Measurements from ENCODE around the gene PITX3. TPM values are rescaled to one million over a fixed set of nuclear protein-coding genes. Genes with fewer than 3 reads are reported as not detected.

Gene PITX3
- total and polyA plus RNA-seq, 9 of the 15 experiments (the other 6 are each of a cell fraction or from before 2014, with no cell fraction given) = 0.30 to 0.98 (median 0.95) TPM; not detected in 6

DNA sequence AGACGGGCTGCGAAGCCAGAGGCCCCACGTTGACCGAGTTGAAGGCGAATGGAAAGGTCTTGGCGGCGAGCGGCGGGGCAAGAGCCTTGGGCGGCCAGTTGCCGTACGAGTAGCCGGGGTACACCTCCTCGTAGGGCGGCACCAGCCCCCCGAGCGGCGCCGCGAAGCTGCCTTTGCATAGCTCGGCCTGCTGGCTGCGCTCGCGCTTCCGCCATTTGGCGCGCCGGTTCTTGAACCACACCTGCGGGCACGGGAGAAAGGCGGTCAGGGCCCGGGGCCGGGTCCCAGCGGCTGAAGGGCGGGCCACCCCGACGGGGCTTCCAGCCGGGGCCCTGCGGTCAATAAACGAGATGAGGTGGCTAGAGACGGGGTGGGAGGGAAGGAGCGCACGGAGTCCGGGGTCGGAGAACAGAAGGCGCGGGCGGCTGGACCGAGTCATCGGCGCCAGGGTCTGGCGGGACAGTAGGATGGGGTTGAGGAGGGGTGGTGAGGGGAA is 10.4 kb downstream of the PITX3 start (continued):
- TF ChIP-seq, protein P1, sequence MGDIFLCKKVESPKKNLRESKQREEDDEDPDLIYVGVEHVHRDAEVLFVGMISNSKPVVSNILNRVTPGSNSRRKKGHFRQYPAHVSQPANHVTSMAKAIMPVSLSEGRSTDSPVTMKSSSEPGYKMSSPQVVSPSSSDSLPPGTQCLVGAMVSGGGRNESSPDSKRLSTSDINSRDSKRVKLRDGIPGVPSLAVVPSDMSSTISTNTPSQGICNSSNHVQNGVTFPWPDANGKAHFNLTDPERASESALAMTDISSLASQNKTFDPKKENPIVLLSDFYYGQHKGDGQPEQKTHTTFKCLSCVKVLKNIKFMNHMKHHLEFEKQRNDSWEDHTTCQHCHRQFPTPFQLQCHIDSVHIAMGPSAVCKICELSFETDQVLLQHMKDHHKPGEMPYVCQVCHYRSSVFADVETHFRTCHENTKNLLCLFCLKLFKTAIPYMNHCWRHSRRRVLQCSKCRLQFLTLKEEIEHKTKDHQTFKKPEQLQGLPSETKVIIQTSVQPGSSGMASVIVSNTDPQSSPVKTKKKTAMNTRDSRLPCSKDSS (IDR thresholded peaks at IDR 0.05; ENCODE audit: low read depth, partially characterized antibody) = no peak
- TF ChIP-seq ZNF764 (CRISPR knock-in tag; IDR thresholded peaks at IDR 0.05; ENCODE audit: low read depth) (no peak), HDAC3 (IDR thresholded peaks at IDR 0.05; ENCODE audit: borderline replicate concordance, partially characterized antibody) (no peak), ZNF431 (CRISPR knock-in tag; IDR thresholded peaks at IDR 0.05) (no peak), ETV6 (IDR thresholded peaks at IDR 0.05; ENCODE audit: borderline replicate concordance in 1 of 2, low read depth in 2 of 2, low read length in 1 of 2) (no peak), ETV6 (CRISPR knock-in tag; IDR thresholded peaks at IDR 0.05; ENCODE audit: borderline replicate concordance) (no peak), ATF7 (IDR thresholded peaks at IDR 0.05) (no peak), ZNF124 (CRISPR knock-in tag; IDR thresholded peaks at IDR 0.05) (no peak), NFIC (IDR thresholded peaks at IDR 0.05) (peak; percentile 59; the same call in 1 of the 2 replicates), NFATC3 (IDR thresholded peaks at IDR 0.05) (no peak), ZNF696 (CRISPR knock-in tag; conservative IDR thresholded peaks at IDR 0.05) (no peak), NRF1 (conservative IDR thresholded peaks at IDR 0.05 in 1 of 2, IDR thresholded peaks at IDR 0.05 in 1 of 2) (no peak), JUNB (CRISPR knock-in tag; conservative IDR thresholded peaks at IDR 0.05) (no peak), ZBTB11 (CRISPR knock-in tag; IDR thresholded peaks at IDR 0.05) (no peak), SLC30A9 (CRISPR knock-in tag; IDR thresholded peaks at IDR 0.05) (no peak), SNAPC5 (CRISPR knock-in tag; IDR thresholded peaks at IDR 0.05) (no peak), ZHX1 (conservative IDR thresholded peaks at IDR 0.05; ENCODE audit: low read length) (no peak)
- TF ChIP-seq, protein P2, sequence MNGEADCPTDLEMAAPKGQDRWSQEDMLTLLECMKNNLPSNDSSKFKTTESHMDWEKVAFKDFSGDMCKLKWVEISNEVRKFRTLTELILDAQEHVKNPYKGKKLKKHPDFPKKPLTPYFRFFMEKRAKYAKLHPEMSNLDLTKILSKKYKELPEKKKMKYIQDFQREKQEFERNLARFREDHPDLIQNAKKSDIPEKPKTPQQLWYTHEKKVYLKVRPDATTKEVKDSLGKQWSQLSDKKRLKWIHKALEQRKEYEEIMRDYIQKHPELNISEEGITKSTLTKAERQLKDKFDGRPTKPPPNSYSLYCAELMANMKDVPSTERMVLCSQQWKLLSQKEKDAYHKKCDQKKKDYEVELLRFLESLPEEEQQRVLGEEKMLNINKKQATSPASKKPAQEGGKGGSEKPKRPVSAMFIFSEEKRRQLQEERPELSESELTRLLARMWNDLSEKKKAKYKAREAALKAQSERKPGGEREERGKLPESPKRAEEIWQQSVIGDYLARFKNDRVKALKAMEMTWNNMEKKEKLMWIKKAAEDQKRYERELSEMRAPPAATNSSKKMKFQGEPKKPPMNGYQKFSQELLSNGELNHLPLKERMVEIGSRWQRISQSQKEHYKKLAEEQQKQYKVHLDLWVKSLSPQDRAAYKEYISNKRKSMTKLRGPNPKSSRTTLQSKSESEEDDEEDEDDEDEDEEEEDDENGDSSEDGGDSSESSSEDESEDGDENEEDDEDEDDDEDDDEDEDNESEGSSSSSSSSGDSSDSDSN (IDR thresholded peaks at IDR 0.05; ENCODE audit: borderline replicate concordance in 1 of 2, low read depth in 2 of 2, low read length in 2 of 2) = 0 out of 4 replicates have a peak, but pooled peaks of 1 of the 2 experiments have one; percentile 48
